CD4-positive, alpha-beta T cell (primary cell): ENCODE results near the gene WDR64. TPM values are rescaled to one million over a fixed set of nuclear protein-coding genes. Genes with fewer than 3 reads are reported as not detected.

Experiments used
- ATAC-seq: fragments of 200-7000 bp; cut with Tn5 transposase; one replicate; pipeline ENCODE4 v1.10.0; 2022; ENCODE audit warnings: mild to moderate bottlenecking; ENCODE audit not compliant: poor library complexity
- CTCF ChIA-PET: fragments of 350-600 bp; sonication (Branson Sonifier 250); formaldehyde crosslinking; loops from one replicate; lab custom pipeline; 2021; ENCODE audit warnings: antibody characterized with exemption, inconsistent platforms; lab: Charles Lee
- POLR2A ChIA-PET: fragments of 350-600 bp; sonication (Branson Sonifier 250); formaldehyde crosslinking; loops from one replicate; lab custom pipeline; 2021; ENCODE audit warnings: antibody characterized with exemption, inconsistent platforms; lab: Charles Lee
- DNase-seq, 14 experiments: peaks; one replicate each; pipeline ENCODE4 v3.0.0-alpha.2; 2013 to 2020; ENCODE audit warnings: mixed read lengths in 2 of 14
- H3K27ac ChIP-seq, 2 donors: one replicate each; pipeline versions ENCODE4 v1.5.1 to v1.7.0; 2013; ENCODE audit warnings: low read length in 2 of 2, low read depth in 1 of 2, mild to moderate bottlenecking in 1 of 2
- H3K27me3 ChIP-seq, 2 experiments: 1 replicate in 1 of 2; 2 replicates in 1 of 2; pipeline versions ENCODE4 v1.6.1 to v1.7.0; 2013; ENCODE audit warnings: low read length in 2 of 2, control low read depth in 1 of 2, mild to moderate bottlenecking in 1 of 2, moderate library complexity in 1 of 2; ENCODE audit not compliant: insufficient read depth in 2 of 2, control insufficient read depth in 1 of 2
- H3K36me3 ChIP-seq: one replicate; pipeline ENCODE4 v1.6.1; 2013; ENCODE audit warnings: low read length, control low read depth; ENCODE audit not compliant: insufficient read depth
- H3K4me1 ChIP-seq: one replicate; pipeline ENCODE4 v1.6.1; 2013; ENCODE audit warnings: low read length, control low read depth; ENCODE audit not compliant: insufficient read depth
- H3K4me3 ChIP-seq: one replicate; pipeline ENCODE4 v1.5.1; 2013; ENCODE audit warnings: mild to moderate bottlenecking, low read length, moderate library complexity
- H3K9me3 ChIP-seq, 2 experiments: 1 replicate in 1 of 2; 2 replicates in 1 of 2; pipeline versions ENCODE4 v1.6.1 to v1.7.0; 2013; ENCODE audit warnings: low read length in 2 of 2, mild to moderate bottlenecking in 2 of 2, control low read depth in 1 of 2, moderate library complexity in 1 of 2; ENCODE audit not compliant: control insufficient read depth in 1 of 2, insufficient read depth in 1 of 2
- H3K27ac Mint-ChIP-seq: one replicate; pipeline ENCODE4 v1.8.0; 2020; ENCODE audit warnings: mixed read lengths
- H3K27me3 Mint-ChIP-seq: one replicate; pipeline ENCODE4 v1.8.0; 2021; ENCODE audit warnings: mixed read lengths
- H3K36me3 Mint-ChIP-seq: one replicate; pipeline ENCODE4 v1.8.0; 2021; ENCODE audit warnings: low read depth, mixed read lengths
- H3K4me1 Mint-ChIP-seq: one replicate; pipeline ENCODE4 v1.8.0; 2021; ENCODE audit warnings: low read depth, mixed read lengths
- H3K4me3 Mint-ChIP-seq: one replicate; pipeline ENCODE4 v1.8.0; 2020; ENCODE audit warnings: mild to moderate bottlenecking, mixed read lengths
- H3K9me3 Mint-ChIP-seq: one replicate; pipeline ENCODE4 v1.8.0; 2020; ENCODE audit warnings: mixed read lengths
- intact Hi-C, 2 experiments: fragments of 100-400 bp; cut with DNase I in 1 of 2; cut with micrococcal nuclease in 1 of 2; formaldehyde crosslinking; loops; one replicate each; pipeline versions ENCODE4 v1.15.1 to v1.9.0; 2023 to 2025; cut with DNase I, micrococcal nuclease
- total RNA-seq, 174 experiments: library from RNA in 2 of 174; stranded (reverse) in 2 of 174; gene quantifications; one replicate each; pipeline ENCODE4 v1.2.3 and lab custom pipeline; 2021 to 2026
- TF ChIP-seq, protein P1 (sequence below): fragments of 200-600 bp; IDR thresholded peaks from one replicate; pipeline ENCODE4 v1.8.0; 2022; ENCODE audit warnings: antibody characterized with exemption, mild to moderate bottlenecking

WDR64 gene
- total RNA-seq, 2 experiments from 2014 or later, result 0.67 TPM; not detected in 1

DNA sequence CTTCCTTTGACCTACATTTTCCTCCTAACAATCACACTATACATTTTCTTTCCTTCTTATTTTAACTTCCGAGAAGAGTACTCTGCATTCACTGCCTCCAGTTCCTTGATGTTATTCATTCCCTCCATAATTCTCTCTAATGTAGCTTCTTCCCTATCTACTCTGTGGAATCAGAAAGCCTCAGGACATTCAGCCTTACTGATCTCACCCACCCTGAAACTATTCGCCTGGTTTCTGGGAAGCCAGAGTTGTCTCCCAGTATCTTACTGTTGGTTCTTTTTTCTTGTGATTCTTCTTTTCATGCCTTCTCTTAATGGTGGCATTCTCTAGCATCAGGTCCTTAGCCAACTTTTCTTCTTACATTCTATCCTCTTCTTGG is 45.5 kb downstream of the WDR64 start:
- Mint-ChIP-seq H3K36me3 (no peaks in the 10 kb centered on the region), H3K9me3 (no peaks in the 10 kb centered on the region), H3K27me3 (no peaks in the 10 kb centered on the region), H3K4me1 (no peaks in the 10 kb centered on the region), H3K27ac (no peak overlapping the region), H3K4me3 (no peak overlapping the region)
- intact Hi-C loops, result no loop called here
- DNase-seq (no peak), ATAC-seq (no peak)
- Histone ChIP-seq H3K4me3 (no peak overlapping the region), H3K27ac (no peak overlapping the region), H3K9me3 (no peaks in the 10 kb centered on the region), H3K36me3 (no peaks in the 10 kb centered on the region), H3K27me3 (no peaks in the 10 kb centered on the region), H3K4me1 (no peaks in the 10 kb centered on the region)
- ChIA-PET CTCF (no interaction called here), POLR2A (no interaction called here)
- TF ChIP-seq, protein P1, sequence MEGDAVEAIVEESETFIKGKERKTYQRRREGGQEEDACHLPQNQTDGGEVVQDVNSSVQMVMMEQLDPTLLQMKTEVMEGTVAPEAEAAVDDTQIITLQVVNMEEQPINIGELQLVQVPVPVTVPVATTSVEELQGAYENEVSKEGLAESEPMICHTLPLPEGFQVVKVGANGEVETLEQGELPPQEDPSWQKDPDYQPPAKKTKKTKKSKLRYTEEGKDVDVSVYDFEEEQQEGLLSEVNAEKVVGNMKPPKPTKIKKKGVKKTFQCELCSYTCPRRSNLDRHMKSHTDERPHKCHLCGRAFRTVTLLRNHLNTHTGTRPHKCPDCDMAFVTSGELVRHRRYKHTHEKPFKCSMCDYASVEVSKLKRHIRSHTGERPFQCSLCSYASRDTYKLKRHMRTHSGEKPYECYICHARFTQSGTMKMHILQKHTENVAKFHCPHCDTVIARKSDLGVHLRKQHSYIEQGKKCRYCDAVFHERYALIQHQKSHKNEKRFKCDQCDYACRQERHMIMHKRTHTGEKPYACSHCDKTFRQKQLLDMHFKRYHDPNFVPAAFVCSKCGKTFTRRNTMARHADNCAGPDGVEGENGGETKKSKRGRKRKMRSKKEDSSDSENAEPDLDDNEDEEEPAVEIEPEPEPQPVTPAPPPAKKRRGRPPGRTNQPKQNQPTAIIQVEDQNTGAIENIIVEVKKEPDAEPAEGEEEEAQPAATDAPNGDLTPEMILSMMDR, result no peak

- ATAC-seq (no peak), DNase-seq (no peak)
- TF ChIP-seq, protein P1, result no peak
- Mint-ChIP-seq H3K4me3 (no peak overlapping the region), H3K36me3 (no peaks in the 10 kb centered on the region), H3K27me3 (no peaks in the 10 kb centered on the region), H3K4me1 (no peaks in the 10 kb centered on the region), H3K9me3 (no peaks in the 10 kb centered on the region), H3K27ac (no peak overlapping the region)
- no peaks in the 10 kb centered on the region for H3K4me1 ChIP-seq
- no peak overlapping the region for H3K27ac ChIP-seq
- no peak overlapping the region for H3K4me3 ChIP-seq
- CTCF ChIA-PET, result no interaction called here
- no peaks in the 10 kb centered on the region for H3K9me3 ChIP-seq
- intact Hi-C loops, result no loop called here
- no peaks in the 10 kb centered on the region for H3K36me3 ChIP-seq
- POLR2A ChIA-PET, result no interaction called here
- no peaks in the 10 kb centered on the region for H3K27me3 ChIP-seq
Observed at GRCh38 chr1:241698177-241698576, 46.1 kb downstream of the WDR64 start.

- no peak for ATAC-seq
- Mint-ChIP-seq H3K9me3 (peaks cover 2% of the 10 kb centered on the region), H3K27me3 (no peaks in the 10 kb centered on the region), H3K36me3 (no peaks in the 10 kb centered on the region), H3K4me3 (no peak overlapping the region), H3K4me1 (peaks cover 7% of the 10 kb centered on the region), H3K27ac (no peak overlapping the region)
- Histone ChIP-seq H3K36me3 (no peaks in the 10 kb centered on the region), H3K4me3 (no peak overlapping the region), H3K4me1 (peaks cover 6% of the 10 kb centered on the region), H3K27ac (no peak overlapping the region), H3K27me3 (no peaks in the 10 kb centered on the region), H3K9me3 (no peaks in the 10 kb centered on the region)
- ChIA-PET CTCF (interaction anchor here (1.0 kb wide), 1 partner anchor 24 kb away, joined by 5 read pairs; no protein-coding TSS in a partner anchor), POLR2A (no interaction called here)
- no peak for DNase-seq
- TF ChIP-seq, protein P1, result no peak
- intact Hi-C loops, result no loop called here
Observed at GRCh38 chr1:241701483-241702295, 49.6 kb downstream of the WDR64 start.
